IMR-90 (cell line): ENCODE data around the gene PLA2G3. TPM values are rescaled to one million over a fixed set of nuclear protein-coding genes. Genes with fewer than 3 reads are reported as not detected.
A peak's percentile ranks its signal among the peaks of the same experiment; 100 is the strongest.

Experiments used
- ATAC-seq: fragments of 200-7000 bp; cut with Tn5 transposase; 2 replicates; pipeline ENCODE4 v1.9.1; 2020; ENCODE audit warnings: low read depth, mild to moderate bottlenecking, moderate library complexity
- BruUV-seq: library from RNA; stranded (reverse); fragments of 400-500 nt; replicated peaks from 2 replicates; lab custom pipeline; 2021; lab: Mats Ljungman, UMichigan
- CTCF ChIA-PET: fragments of 300-600 bp; formaldehyde crosslinking; extraction: SDS; loops from one replicate; lab custom pipeline; 2021; ENCODE audit warnings: antibody characterized with exemption; lab: Yijun Ruan, JAX
- POLR2A ChIA-PET: fragments of 300-600 bp; sonication (Branson Sonifier 250); formaldehyde crosslinking; loops from one replicate; lab custom pipeline; 2022; ENCODE audit warnings: antibody characterized with exemption; ENCODE audit not compliant: unreplicated experiment; lab: Charles Lee
- DNase-seq: peaks from one replicate; pipeline ENCODE4 v3.0.0; 2013
- H2AFZ ChIP-seq: replicated peaks from 2 replicates; pipeline ENCODE3; 2013; ENCODE audit warnings: low read length, mild to moderate bottlenecking; ENCODE audit not compliant: poor library complexity
- H2AK5ac ChIP-seq: 2 replicates; pipeline ENCODE4 v1.6.1; 2013; ENCODE audit warnings: low read depth, low read length, inconsistent platforms
- H2AK9ac ChIP-seq: replicated peaks from 2 replicates; pipeline ENCODE3; 2013; ENCODE audit warnings: mild to moderate bottlenecking, low read depth, low read length, moderate library complexity; ENCODE audit not compliant: poor library complexity
- H2BK120ac ChIP-seq: 2 replicates; pipeline ENCODE4 v1.6.1; 2013; ENCODE audit warnings: low read depth, low read length, inconsistent platforms
- H2BK15ac ChIP-seq: 3 replicates; pipeline ENCODE4 v1.6.1; 2013; ENCODE audit warnings: low read depth, low read length, inconsistent platforms
- H2BK20ac ChIP-seq: 2 replicates; pipeline ENCODE4 v1.6.1; 2013; ENCODE audit warnings: low read depth, mild to moderate bottlenecking, inconsistent platforms, low read length, moderate library complexity
- H2BK5ac ChIP-seq: 2 replicates; pipeline ENCODE4 v1.6.1; 2013; ENCODE audit warnings: mild to moderate bottlenecking, low read depth, low read length, inconsistent platforms; ENCODE audit not compliant: poor library complexity, severe bottlenecking
- H3K14ac ChIP-seq: replicated peaks from 2 replicates; pipeline ENCODE4 v1.6.1; 2013; ENCODE audit warnings: low read depth, low read length, inconsistent platforms
- H3K18ac ChIP-seq: 2 replicates; pipeline ENCODE4 v1.6.1; 2013; ENCODE audit warnings: low read depth, low read length, control low read depth
- H3K23ac ChIP-seq: 2 replicates; pipeline ENCODE4 v1.6.1; 2013; ENCODE audit warnings: low read depth, low read length, inconsistent platforms
- H3K27ac ChIP-seq: 2 replicates; pipeline ENCODE4 v1.5.1; 2013; ENCODE audit warnings: mild to moderate bottlenecking, control low read depth, low read length; ENCODE audit not compliant: insufficient read depth
- H3K27me3 ChIP-seq: 2 replicates; pipeline ENCODE4 v1.6.1; 2013; ENCODE audit warnings: low read length; ENCODE audit not compliant: control insufficient read depth, insufficient read depth
- H3K36me3 ChIP-seq: 2 replicates; pipeline ENCODE4 v1.6.1; 2013; ENCODE audit warnings: low read length, mixed read lengths; ENCODE audit not compliant: control insufficient read depth, insufficient read depth
- H3K4ac ChIP-seq: 2 replicates; pipeline ENCODE4 v1.6.1; 2013; ENCODE audit warnings: low read depth, low read length, inconsistent platforms
- H3K4me1 ChIP-seq: 2 replicates; pipeline ENCODE4 v1.6.1; 2013; ENCODE audit warnings: low read length, mixed read lengths; ENCODE audit not compliant: control insufficient read depth, insufficient read depth
- H3K4me2 ChIP-seq: 2 replicates; pipeline ENCODE4 v1.6.1; 2013; ENCODE audit warnings: low read depth, mild to moderate bottlenecking, control low read depth, low read length, moderate library complexity
- H3K4me3 ChIP-seq: 2 replicates; pipeline ENCODE4 v1.5.1; 2013; ENCODE audit warnings: low read depth, mild to moderate bottlenecking, control low read depth, low read length, moderate library complexity; ENCODE audit not compliant: insufficient read depth
- H3K56ac ChIP-seq: 2 replicates; pipeline ENCODE4 v1.6.1; 2013; ENCODE audit warnings: low read length, inconsistent platforms; ENCODE audit not compliant: insufficient read depth; ENCODE audit errors: extremely low read depth
- H3K79me1 ChIP-seq, 2 experiments: 2 replicates each; pipeline ENCODE4 v1.6.1; 2013; ENCODE audit warnings: low read length in 2 of 2, inconsistent platforms in 1 of 2, low read depth in 1 of 2
- H3K9ac ChIP-seq: 2 replicates; pipeline ENCODE4 v1.6.1; 2013; ENCODE audit warnings: low read depth, low read length, control low read depth
- H3K9me1 ChIP-seq: 2 replicates; pipeline ENCODE4 v1.6.1; 2013; ENCODE audit warnings: low read length, inconsistent platforms; ENCODE audit not compliant: insufficient read depth
- H3K9me3 ChIP-seq: 2 replicates; pipeline ENCODE4 v1.6.1; 2013; ENCODE audit warnings: low read length; ENCODE audit not compliant: control insufficient read depth, insufficient read depth
- H4K20me1 ChIP-seq: 2 replicates; pipeline ENCODE4 v1.6.1; 2013; ENCODE audit warnings: low read length, inconsistent platforms; ENCODE audit not compliant: insufficient read depth
- H4K5ac ChIP-seq: 2 replicates; pipeline ENCODE4 v1.6.1; 2013; ENCODE audit warnings: mild to moderate bottlenecking, low read depth, low read length, control low read depth
- H4K8ac ChIP-seq, 2 experiments: 2 replicates each; pipeline ENCODE4 v1.6.1; 2013; ENCODE audit warnings: low read depth in 2 of 2, low read length in 2 of 2, control low read depth in 1 of 2, inconsistent platforms in 1 of 2
- H4K91ac ChIP-seq: 2 replicates; pipeline ENCODE4 v1.6.1; 2013; ENCODE audit warnings: low read depth, low read length, inconsistent platforms; ENCODE audit not compliant: insufficient read depth
- CEBPB ChIP-seq: IDR thresholded peaks from 2 replicates; pipeline ENCODE4 v1.6.1; 2012; ENCODE audit warnings: low read depth, low read length, improper control_type of control experiment
- MXI1 ChIP-seq: IDR thresholded peaks from 2 replicates; pipeline ENCODE4 v1.6.1; 2012; ENCODE audit warnings: low read depth, mild to moderate bottlenecking, low read length, moderate library complexity, borderline replicate concordance
- POLR2A ChIP-seq: IDR thresholded peaks from 2 replicates; pipeline ENCODE4 v1.6.1; 2012; ENCODE audit warnings: mild to moderate bottlenecking, low read depth, low read length
- RAD21 ChIP-seq: IDR thresholded peaks from 2 replicates; pipeline ENCODE4 v1.6.1; 2012; ENCODE audit warnings: low read length, improper control_type of control experiment
- RFX5 ChIP-seq: IDR thresholded peaks from 2 replicates; pipeline ENCODE4 v1.8.0; 2012; ENCODE audit warnings: low read depth, mild to moderate bottlenecking, low read length, moderate library complexity
- SMC3 ChIP-seq: fragments of 150-350 bp; IDR thresholded peaks from 2 replicates; pipeline ENCODE4 v1.6.1; 2016; ENCODE audit warnings: low read depth, mild to moderate bottlenecking, antibody characterized with exemption, low read length, moderate library complexity
- WGBS, 2 experiments: methylation state at CpG; one replicate each; pipeline versions ENCODE4 v1.1.5 to v1.1.7; 2013; ENCODE audit warnings: missing lambda C conversion rate in 2 of 2; ENCODE audit not compliant: insufficient read length in 1 of 2; ENCODE audit errors: extremely low coverage in 2 of 2; 5-methylcytosine and 5-hydroxymethylcytosine counted together
- dilution Hi-C: fragments of 300-500 bp; cut with HindIII; formaldehyde crosslinking; loops from one replicate; pipeline ENCODE4 v1.14.3; 2018; ENCODE audit warnings: low sequenced_read_pairs; ENCODE audit not compliant: unreplicated experiment
- in situ Hi-C: fragments of 300-500 bp; cut with MboI; formaldehyde crosslinking; loops from 3 replicates; pipeline ENCODE4 v1.14.3; 2019; ENCODE audit warnings: low sequenced_read_pairs, inconsistent platforms, mixed read lengths
- intact Hi-C: fragments of 100-400 bp; cut with micrococcal nuclease; formaldehyde crosslinking; loops from 2 replicates; pipeline ENCODE4 v1.10.0; 2022
- polyA plus RNA-seq, 3 experiments: library from polyadenylated mRNA; depleted of rRNA; stranded (reverse); fragments of >200 nt; gene quantifications; 2 replicates each; pipeline ENCODE4 v1.2.3, GENCODE V29; 2012; ENCODE audit warnings: low replicate concordance in 1 of 3
- total RNA-seq: library from RNA; depleted of rRNA; stranded (reverse); fragments of >200 nt; gene quantifications from 2 replicates; pipeline ENCODE4 v1.2.3, GENCODE V29; 2012
- TF ChIP-seq, protein P1 (sequence below): fragments of 150-350 bp; IDR thresholded peaks from 2 replicates; pipeline ENCODE4 v1.6.1; 2017; ENCODE audit warnings: mild to moderate bottlenecking, antibody characterized with exemption, low read length, low read depth
- TF ChIP-seq, protein P2 (sequence below): conservative IDR thresholded peaks from 2 replicates; pipeline ENCODE4 v1.5.1; 2012; ENCODE audit warnings: mild to moderate bottlenecking, low read depth, low read length, improper control_type of control experiment

Gene PLA2G3
- total and polyA plus RNA-seq, 2 of the 4 experiments (the other 2 are of a cell fraction) = under 0.01 to 0.12 TPM

DNA sequence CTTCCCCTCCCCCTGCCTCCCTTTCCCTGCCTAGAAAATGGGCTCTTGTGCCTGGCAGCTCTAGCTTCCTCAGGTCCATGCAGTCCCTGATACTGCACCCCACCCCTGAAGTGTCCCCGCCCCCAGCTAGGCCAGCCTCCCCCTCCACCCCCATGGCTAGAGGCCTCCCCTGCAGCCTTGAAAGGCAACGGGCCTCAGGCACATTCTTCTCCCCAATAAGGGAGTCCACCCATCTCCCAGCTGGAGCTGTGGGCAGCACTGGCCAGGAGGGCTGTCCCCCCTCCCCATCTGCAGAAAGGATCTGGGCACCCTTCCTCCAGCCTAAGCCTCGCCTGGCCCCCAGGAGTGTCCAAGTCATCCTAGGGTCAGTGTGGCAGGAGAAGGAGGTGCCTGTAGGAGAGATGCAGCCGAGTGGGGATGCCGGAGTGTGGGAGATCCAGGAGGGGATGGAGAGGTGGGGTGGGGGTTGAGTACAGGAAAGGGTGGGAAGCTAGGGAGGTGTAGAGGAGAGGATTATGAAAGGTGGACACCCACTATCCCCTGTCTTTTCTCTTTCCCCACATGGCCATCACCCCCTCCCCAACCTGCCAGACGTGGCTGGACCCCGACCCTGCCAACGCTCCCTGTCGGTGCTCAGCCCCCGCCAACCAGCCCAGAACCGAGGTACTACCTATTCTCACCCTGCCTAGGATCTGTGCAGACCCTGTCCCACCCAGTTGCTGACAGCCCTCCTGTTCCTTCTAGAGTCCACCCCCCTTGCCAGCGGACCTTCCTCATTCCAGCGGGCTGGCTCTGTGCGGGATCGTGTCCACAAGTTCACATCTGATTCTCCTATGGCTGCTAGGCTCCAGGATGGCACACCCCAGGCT, 49.9 kb downstream of the PLA2G3 start (continued):
- TF ChIP-seq MXI1 = no peak

DNA sequence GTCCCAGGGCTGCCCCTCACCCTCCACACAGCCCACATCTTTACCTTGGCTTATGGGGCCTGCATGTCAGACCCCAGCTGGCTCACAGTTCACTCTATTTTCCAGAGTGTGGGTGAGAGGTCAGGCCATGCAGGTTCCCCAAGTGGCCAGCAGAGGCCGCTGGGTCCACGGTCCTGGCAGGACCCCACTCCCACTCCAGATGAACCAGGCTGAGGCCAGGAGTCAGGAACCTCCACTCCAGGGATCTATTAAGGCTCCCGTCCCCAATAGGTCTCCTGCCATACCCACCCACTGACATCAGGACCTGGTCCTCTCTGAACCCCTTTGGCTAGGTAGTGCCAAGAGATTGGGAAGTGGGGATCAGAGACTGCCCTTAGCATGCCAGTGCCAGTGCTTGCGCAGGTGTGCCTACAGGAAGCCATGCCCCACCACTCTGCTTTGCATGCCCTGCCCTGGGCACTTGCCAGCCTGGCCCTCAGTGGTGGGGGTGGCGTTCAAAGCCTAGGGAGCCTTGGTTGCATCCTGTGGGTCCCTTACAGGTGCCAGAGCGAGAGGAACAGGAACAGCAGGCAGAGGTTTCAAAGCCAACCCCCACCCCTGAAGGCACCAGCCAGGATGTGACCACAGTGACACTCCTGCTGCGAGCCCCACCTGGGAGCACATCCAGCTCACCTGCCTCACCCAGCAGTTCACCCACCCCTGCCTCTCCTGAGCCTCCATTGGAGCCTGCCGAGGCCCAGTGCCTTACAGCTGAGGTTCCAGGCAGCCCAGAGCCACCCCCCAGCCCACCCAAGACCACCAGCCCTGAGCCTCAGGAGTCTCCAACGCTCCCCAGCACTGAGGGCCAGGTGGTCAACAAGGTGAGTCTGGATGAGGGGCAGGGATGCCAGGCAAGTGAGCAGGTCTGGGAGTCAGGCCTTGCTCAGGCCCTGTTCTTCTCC, 50.9 kb downstream of the PLA2G3 start:
- Histone ChIP-seq H3K27me3 (no peaks in the 10 kb centered on the region), H3K4me3 (no peak overlapping the region), H3K36me3 (peaks cover 70% of the 10 kb centered on the region), H3K14ac (no peak overlapping the region), H3K18ac (no peak overlapping the region), H2BK15ac (no peak overlapping the region), H4K5ac (no peak overlapping the region), H3K9me3 (no peaks in the 10 kb centered on the region), H3K27ac (no peak overlapping the region), H2BK20ac (no peak overlapping the region), H2AFZ (peak overlapping the region; percentile 21), H3K79me1 (peaks cover 33 to 71% of the 10 kb centered on the region in 2 experiments), H3K23ac (no peak overlapping the region), H2AK9ac (peak overlapping the region; percentile 65), H3K4me2 (no peak overlapping the region), H4K91ac (no peak overlapping the region; the same call in 1 of the 2 replicates), H3K9ac (no peak overlapping the region), H2BK5ac (no peak overlapping the region), H3K4me1 (peaks cover 5% of the 10 kb centered on the region), H3K56ac (no peak overlapping the region), H3K9me1 (no peaks in the 10 kb centered on the region; the same call in 1 of the 2 replicates), H3K4ac (peak overlapping the region; percentile 10; the same call in 1 of the 2 replicates), H2AK5ac (0 out of 2 replicates have a peak overlapping the region, but pooled peaks have one; percentile 30), H4K20me1 (peaks cover 22% of the 10 kb centered on the region), H4K8ac (no peak overlapping the region), H2BK120ac (no peak overlapping the region)
- peak; percentile 22 for ATAC-seq
- dilution Hi-C loops (no loop called here), intact Hi-C loops (loop anchor here (1.0 kb wide), 2 partner anchors 60 to 142 kb away; no protein-coding TSS in a partner anchor), in situ Hi-C loops (loop anchor here (5.0 kb wide), 1 partner anchor 142 kb away; no protein-coding TSS in a partner anchor)
- TF ChIP-seq, protein P1, sequence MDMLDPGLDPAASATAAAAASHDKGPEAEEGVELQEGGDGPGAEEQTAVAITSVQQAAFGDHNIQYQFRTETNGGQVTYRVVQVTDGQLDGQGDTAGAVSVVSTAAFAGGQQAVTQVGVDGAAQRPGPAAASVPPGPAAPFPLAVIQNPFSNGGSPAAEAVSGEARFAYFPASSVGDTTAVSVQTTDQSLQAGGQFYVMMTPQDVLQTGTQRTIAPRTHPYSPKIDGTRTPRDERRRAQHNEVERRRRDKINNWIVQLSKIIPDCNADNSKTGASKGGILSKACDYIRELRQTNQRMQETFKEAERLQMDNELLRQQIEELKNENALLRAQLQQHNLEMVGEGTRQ = no peak
- TF ChIP-seq, protein P2, sequence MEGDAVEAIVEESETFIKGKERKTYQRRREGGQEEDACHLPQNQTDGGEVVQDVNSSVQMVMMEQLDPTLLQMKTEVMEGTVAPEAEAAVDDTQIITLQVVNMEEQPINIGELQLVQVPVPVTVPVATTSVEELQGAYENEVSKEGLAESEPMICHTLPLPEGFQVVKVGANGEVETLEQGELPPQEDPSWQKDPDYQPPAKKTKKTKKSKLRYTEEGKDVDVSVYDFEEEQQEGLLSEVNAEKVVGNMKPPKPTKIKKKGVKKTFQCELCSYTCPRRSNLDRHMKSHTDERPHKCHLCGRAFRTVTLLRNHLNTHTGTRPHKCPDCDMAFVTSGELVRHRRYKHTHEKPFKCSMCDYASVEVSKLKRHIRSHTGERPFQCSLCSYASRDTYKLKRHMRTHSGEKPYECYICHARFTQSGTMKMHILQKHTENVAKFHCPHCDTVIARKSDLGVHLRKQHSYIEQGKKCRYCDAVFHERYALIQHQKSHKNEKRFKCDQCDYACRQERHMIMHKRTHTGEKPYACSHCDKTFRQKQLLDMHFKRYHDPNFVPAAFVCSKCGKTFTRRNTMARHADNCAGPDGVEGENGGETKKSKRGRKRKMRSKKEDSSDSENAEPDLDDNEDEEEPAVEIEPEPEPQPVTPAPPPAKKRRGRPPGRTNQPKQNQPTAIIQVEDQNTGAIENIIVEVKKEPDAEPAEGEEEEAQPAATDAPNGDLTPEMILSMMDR = peak; percentile 79
- TF ChIP-seq CEBPB (no peak), RFX5 (no peak), POLR2A (no peak), SMC3 (peak; percentile 80), MXI1 (no peak), RAD21 (peak; percentile 75)
- no TSS peak for BruUV-seq
- 94% methylated on average over 3 of the region's 9 CpGs; no CpG with 5 or more reads in 1 of the 2 experiments for WGBS, 2 experiments
- no peak for DNase-seq
- ChIA-PET POLR2A (no interaction called here), CTCF (interaction anchor here (0.5 to 0.6 kb wide), 2 partner anchors 43 to 193 kb away, joined by 3 to 4 read pairs; no protein-coding TSS in a partner anchor)
